HepG2 (cell line): ENCODE measurements around the gene MT1F.

Source experiments
- ELK4 ChIP-seq: sonication (generic); formaldehyde crosslinking; IDR thresholded peaks from 2 replicates; pipeline ENCODE4 v1.9.0; 2021; ENCODE audit warnings: missing genetic modification reagents, borderline replicate concordance
- HCFC1 ChIP-seq: fragments of 150-350 bp; IDR thresholded peaks from 2 replicates; pipeline ENCODE4 v1.6.1; 2014; ENCODE audit warnings: low read depth, low read length
- HDAC2 ChIP-seq: sonication (generic); formaldehyde crosslinking; IDR thresholded peaks from 2 replicates; pipeline ENCODE4 v1.4.0; 2020; ENCODE audit warnings: missing genetic modification reagents
- HMGXB4 ChIP-seq, 2 experiments: sonication (generic) in 1 of 2; formaldehyde crosslinking in 1 of 2; IDR thresholded peaks; 2 replicates each; pipeline versions ENCODE4 v1.4.0 to v1.6.1; 2018 to 2020; ENCODE audit warnings: missing genetic modification reagents in 2 of 2, borderline replicate concordance in 1 of 2, low read depth in 1 of 2, mild to moderate bottlenecking in 1 of 2, missing biosample characterization in 1 of 2
- NFE2L1 ChIP-seq: sonication (generic); formaldehyde crosslinking; IDR thresholded peaks from 2 replicates; pipeline ENCODE4 v1.4.0; 2020; ENCODE audit warnings: missing genetic modification reagents, mild to moderate bottlenecking, borderline replicate concordance
- POLR2A ChIP-seq, 2 experiments: IDR thresholded peaks; 2 replicates each; pipeline ENCODE4 v1.6.1; 2011; ENCODE audit warnings: low read depth in 2 of 2, low read length in 2 of 2, mild to moderate bottlenecking in 1 of 2, moderate library complexity in 1 of 2; ENCODE audit not compliant: insufficient read depth in 1 of 2
- RFX5 ChIP-seq: IDR thresholded peaks from 2 replicates; pipeline ENCODE4 v1.6.1; 2011; ENCODE audit warnings: low read depth, low read length, improper control_type of control experiment
- SMAD3 ChIP-seq: sonication (generic); formaldehyde crosslinking; IDR thresholded peaks from 2 replicates; pipeline ENCODE4 v1.4.0; 2020; ENCODE audit warnings: missing genetic modification reagents
- USF2 ChIP-seq, 2 experiments: sonication (generic) in 1 of 2; formaldehyde crosslinking in 1 of 2; IDR thresholded peaks; 2 replicates each; pipeline versions ENCODE4 v1.5.1 to v1.6.1; 2011 to 2020; ENCODE audit warnings: borderline replicate concordance in 1 of 2, low read depth in 1 of 2, low read length in 1 of 2, mild to moderate bottlenecking in 1 of 2, missing genetic modification reagents in 1 of 2, moderate library complexity in 1 of 2
- ZNF530 ChIP-seq: sonication (generic); formaldehyde crosslinking; IDR thresholded peaks from 2 replicates; pipeline ENCODE4 v1.5.0; 2020; ENCODE audit warnings: low read depth, mild to moderate bottlenecking, missing genetic modification reagents

- TF ChIP-seq HDAC2 (CRISPR knock-in tag) (no peak), RFX5 (no peak), HCFC1 (no peak), SMAD3 (CRISPR knock-in tag) (no peak), NFE2L1 (CRISPR knock-in tag) (no peak), ZNF530 (CRISPR knock-in tag) (no peak), POLR2A (IDR thresholded peaks at IDR 0.05; ENCODE audit: insufficient read depth in 1 of 2, low read depth in 2 of 2, low read length in 2 of 2) (no peak), HMGXB4 (CRISPR knock-in tag; IDR thresholded peaks at IDR 0.05; ENCODE audit: borderline replicate concordance in 1 of 2, low read depth in 1 of 2) (no peak), ELK4 (no peak), USF2 (IDR thresholded peaks at IDR 0.05; ENCODE audit: low read depth, low read length) (no peak), USF2 (CRISPR knock-in tag; IDR thresholded peaks at IDR 0.05; ENCODE audit: borderline replicate concordance) (no peak)
Measured at GRCh38 chr16:56645311-56645710, 12.4 kb upstream of the MT1F start.
